Measurements from ENCODE around the gene GMFB. TPM values are rescaled to one million over a fixed set of nuclear protein-coding genes. Genes with fewer than 3 reads are reported as not detected.

GMFB gene
- polyA plus RNA-seq, 4 donors = 84.7 to 112 (median 99.9) TPM

DNA sequence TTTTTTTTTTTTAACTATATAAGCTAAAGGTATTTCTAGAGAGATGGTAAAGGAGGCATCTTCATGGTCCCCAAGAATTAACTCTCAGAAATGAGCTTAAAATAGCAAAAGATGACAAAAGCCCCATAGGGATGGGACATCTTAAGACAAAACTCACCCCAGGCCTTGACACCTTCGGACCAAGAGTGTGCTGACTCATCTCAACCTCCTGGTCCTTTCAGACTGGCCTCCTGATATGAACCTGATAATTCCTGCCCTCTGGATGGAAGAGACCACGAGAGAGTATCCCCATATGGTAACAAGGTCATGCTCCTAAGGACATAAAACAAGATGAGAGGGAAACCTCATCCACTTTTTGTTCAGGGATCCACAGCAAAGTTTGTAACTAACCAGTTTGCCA lies 8.4 kb upstream of the GMFB start:
- no peak for DNase-seq (ENCODE audit: low read depth in 4 of 4, low spot score in 3 of 4)

DNA sequence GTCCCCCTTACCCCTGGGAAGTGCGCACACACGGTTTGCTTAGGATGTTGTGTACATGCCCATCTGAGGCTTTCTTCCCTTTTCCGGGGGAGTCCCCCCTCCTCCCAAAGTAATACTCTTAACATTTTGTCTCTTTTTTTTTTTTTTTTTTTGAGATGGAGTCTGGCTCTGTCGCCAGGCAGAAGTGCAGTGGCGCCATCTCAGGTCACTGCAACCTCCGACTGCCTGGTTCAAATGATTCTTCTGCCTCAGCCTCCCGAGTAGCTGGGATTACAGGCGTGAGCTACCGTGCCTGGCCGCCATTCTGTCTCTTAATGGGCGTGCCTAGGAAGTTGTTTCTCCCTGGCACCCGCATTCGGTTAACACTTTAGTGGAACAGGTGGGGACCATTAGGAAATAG lies 4.5 kb upstream of the GMFB start:
- DNase-seq (ENCODE audit: low read depth in 4 of 4, low spot score in 3 of 4) = no peak

DNA sequence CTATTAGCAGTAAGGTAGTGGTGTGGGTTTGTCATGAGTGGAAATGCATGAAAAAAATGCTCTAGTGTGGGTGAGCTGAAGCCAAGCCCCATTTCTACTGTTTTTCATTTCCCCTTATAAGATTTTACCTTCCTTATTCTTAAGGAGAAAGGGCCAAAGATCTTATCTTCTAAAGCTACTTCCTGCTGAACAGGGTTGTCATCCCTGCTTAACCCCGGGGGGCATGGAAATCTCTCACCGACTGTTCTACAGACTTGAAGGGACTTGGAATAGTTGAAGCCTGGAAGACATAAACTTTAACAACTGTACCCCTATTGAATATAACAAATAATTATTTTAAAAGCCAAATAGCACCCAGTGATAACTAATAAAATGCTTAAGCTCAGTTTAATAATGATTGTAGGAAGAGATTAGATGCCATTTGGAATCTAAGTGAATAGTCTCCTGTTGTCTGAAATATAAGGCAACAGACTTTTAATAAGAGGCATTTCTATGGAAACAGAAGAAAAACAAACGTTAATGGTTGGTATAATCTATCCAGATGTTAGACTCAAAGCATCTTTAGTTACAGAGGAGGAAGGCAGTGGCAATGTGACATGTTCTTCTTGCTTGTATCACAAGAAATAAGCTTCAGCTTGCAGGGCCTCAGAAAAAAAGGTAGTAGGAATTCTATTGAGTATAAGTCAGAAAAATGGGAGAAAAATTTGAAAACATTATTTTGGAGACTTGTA lies 1.8 kb upstream of the GMFB start:
- DNase-seq (ENCODE audit: low read depth in 4 of 4, low spot score in 3 of 4) = no peak

DNA sequence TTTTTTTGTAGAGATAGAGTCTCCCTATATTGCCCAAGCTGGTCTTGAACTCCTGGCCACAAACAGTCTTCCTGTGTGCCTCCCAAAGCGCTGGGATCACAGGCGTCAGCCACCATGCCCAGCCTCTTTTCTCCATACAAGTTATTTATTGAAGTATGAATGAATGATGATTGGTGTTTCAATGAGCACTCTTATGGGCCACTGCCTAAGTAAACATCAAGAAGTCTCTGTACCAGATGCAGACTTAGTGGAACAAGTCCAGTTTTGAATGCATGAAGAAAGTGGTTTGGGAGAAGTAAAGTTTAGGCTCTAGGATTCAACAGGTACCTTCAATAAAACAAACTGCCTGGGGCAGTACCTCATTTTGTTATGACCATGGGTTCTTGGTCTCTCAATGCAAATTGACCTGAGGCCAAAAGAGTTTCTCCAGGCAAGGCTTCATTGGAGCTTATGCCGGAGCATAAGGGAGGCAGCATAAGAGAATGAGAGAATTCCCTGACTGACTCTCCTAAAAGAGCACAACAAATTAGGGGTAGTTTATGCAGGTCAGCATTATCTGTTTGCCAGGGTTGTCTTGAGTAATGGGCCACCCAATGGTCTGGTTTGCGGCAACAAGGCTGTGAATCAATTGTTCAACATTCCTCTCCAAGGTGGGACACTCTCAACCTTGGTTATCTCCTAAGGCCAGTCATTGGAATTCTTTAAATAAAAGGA lies 1.1 kb upstream of the GMFB start:
- DNase-seq (ENCODE audit: low read depth in 4 of 4, low spot score in 3 of 4) = no peak

DNA sequence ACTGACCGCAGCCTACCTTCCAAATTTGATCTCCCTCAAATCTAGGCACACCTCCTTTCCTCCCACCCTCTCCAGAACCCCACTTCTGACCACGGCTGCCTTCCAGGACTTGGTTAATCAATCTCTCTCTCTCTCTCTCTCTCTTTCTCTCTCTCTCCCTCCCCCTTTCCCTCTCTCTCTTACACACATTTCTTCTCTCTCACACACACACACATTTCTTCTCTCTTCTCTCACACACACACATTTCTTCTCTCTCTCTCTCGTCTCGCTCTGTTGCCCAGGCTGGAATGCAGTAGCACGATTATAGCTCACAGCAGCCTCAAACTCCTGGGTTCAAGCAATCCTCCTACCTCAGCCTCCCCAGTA lies 521 bp upstream of the GMFB start:
- DNase-seq (ENCODE audit: low read depth in 4 of 4, low spot score in 3 of 4) = no peak

DNA sequence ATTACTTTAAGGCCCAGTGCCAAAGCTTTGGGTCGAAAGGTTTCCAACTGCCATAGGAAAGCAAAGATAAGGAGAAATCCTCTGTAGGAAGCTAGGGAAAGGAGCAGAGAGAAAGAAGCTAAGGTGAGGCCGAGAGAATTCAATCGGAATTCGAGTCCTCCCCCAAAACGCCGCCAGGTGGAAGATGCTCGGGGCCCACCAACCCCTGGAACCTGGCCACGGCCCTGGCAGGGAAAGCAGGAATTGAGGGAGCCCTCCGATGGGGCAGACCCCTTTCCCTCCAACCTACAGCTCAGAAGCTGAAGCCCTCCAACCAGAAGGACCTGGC lies 498 bp downstream of the GMFB start:
- no peak for DNase-seq (ENCODE audit: low read depth in 4 of 4, low spot score in 3 of 4)

DNA sequence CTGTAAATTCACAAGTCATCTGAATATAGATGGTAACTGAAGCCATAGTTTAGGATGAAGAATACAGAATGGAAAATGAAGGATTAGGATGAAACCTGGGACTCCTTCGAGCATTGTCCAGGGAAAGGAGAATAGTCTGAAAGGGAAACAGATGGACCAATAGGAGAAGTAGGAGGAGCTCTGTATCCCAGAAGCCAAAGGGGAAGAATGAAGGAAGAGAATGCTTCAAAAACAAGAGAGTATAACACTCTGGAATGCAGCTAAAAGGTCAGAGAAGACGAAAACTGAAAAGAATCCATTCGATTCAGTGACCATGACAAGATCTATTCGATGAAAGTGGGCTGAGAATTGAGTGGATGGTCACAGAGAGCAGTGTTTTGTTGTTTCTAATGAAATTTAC lies 1.0 kb downstream of the GMFB start:
- DNase-seq (ENCODE audit: low read depth in 4 of 4, low spot score in 3 of 4) = no peak

DNA sequence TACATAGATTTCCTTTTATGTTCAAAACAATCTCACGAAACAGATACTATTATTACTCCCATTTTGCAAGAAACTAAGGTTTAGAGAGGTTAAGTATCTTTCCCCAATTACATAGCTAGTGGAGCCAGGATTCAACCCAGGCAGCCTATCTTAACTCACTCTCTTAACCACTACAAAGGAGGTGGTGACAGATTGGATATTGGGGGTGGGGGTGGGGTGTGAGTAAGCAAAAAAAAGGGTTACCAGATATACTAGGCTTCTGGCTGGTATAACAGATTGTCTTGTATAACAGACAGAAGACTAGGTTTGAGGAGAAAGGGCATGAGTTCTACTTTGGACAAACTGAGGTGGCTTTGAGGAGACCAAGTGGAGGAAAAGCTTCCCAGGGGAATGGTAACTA lies 2.1 kb downstream of the GMFB start:
- DNase-seq (ENCODE audit: low read depth in 4 of 4, low spot score in 3 of 4) = no peak

DNA sequence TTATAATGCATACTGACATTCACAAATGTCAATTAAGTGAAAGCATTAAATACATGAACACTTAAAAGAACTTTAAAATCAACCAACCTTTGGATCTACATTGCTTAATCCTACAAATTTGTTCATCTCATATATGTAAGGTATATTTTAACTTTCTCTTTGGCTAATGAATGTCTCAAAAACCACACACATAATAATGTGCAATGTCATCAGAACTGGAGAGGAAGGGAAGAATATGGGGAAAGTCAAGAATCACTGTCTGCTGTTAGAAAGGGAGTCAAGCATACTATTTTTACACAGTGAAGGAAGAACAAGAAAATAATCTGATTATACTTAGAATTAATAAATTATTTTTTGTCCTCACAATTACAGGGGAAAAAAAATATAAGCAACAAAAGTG lies 4.9 kb downstream of the GMFB start:
- no peak for DNase-seq (ENCODE audit: low read depth in 4 of 4, low spot score in 3 of 4)

DNA sequence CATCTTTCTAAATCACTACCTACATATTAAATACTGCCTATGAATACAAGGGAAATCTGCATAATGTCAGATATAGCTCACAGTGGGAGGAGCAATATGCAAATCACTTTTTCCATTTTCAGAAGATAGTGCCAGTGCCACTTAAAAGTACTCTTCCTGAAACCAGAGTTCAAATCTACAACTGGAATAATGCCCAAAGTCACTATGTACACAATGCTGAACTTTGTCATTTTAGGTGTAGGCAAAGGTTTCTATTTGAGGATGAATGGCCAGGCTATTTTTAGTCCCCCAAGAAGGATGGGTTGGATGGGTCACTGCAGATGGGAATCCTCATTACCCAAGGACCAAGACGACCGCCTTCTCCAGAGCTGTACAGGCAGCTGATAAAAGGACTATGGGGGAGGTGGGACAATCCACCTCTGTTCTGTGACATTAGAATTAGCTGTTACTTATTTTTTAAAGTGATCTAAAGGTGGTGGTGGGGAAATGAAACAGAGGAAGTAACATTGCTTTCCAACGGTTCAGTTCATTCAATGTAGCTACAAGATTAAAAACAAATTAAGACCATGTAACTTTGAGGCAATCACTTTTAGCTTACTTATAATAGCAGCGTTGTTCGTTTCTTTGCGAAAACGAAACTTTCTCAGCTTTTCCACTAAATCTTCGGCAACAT lies 5.6 kb downstream of the GMFB start:
- DNase-seq (ENCODE audit: low read depth in 4 of 4, low spot score in 3 of 4) = no peak

DNA sequence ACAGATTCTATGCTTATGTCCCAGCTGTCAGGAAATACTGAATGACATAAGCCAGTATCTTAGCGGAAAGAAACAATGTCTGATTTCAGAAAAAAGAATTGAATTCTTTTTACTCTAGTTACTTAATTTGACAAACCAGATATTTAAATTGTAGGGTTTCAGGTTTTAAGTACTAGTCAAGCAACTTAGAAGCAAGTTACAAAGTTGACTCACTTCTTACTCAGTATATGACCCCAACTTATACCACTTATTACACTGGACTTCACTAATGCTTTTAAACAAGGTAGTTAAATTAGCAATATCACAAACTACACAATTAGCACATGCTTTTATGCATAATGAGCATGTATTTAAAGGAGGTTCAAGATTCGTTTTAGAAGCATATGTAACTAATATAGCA lies 7.1 kb downstream of the GMFB start:
- no peak for DNase-seq (ENCODE audit: low read depth in 4 of 4, low spot score in 3 of 4)

DNA sequence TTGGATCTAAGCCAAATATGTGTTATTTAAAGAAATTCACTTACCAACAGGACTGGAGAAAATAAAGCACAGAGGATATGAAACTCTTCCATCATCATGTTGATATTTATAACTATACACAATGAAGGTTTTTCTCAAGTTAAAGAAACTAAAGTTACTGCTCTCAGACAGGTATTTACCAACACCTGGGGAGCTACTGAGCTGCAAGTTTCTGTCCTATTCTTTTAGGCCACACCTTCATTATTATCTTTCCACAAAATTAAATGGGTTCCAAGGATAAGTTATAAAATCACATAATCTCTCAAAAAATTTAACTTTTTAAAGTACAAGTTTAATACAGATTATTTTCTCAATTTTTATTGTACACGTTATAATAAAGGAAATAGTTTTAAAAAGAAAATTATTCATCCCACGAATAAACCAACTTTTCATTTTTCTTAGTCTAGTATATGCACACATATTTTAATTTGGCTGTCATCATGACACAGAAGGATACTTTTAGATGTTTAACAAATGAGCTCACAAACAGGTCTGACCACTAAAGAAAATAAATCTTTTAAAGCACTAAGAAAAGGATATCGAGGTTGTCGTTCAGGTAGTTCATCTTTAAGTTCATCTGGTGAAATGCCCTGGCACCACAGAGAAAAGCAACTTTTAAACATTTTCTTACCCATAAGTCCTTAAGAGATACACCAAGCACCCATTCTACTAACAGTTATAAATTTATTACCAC lies 7.8 kb downstream of the GMFB start:
- no peak for DNase-seq (ENCODE audit: low read depth in 4 of 4, low spot score in 3 of 4)

DNA sequence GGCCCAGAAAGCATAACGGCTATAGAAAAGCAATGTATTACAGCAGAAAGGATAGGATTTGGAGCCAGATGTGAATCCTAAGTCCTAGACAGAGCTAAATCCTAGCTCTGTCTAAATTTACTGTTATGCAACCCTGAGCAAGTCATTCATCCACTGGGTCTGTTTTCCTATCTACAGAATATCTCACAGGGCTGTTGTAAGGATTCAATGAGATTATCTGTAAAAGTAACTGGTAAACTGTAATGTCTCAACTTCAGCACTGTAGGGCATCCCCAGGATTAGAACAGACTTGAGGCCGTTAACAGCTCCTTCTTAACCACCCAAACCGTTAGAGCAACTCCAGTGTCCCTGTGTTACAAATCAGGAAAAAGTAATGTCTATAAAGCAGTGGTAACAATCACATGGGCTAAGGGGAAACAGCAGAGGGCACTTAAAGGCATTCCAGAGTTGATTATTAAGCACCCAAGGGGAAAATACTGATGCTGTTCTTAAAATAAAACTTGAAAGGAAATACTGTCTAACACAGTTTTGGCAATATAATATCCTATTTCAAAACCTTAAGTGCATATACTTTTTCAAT lies 10.1 kb downstream of the GMFB start:
- DNase-seq (ENCODE audit: low read depth in 4 of 4, low spot score in 3 of 4) = no peak

DNA sequence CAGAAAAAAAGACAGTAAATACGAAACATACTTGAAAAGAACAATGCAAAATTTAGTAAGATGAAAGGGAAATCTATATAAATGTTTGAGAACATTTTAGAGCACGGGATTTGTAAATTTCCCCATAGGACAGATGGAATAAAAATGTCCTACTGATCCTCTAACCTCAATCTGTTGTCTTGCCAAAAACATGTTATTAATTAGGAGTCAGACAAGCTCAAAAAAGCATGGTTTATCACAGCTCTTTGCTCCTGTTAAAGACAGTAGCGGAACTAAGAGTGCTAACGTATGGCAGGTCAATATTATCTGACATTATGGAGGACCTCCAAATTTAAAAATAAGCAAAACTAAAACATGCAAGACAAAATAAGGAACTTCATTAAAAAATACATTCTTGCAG lies 12.9 kb downstream of the GMFB start:
- no peak for DNase-seq (ENCODE audit: low read depth in 4 of 4, low spot score in 3 of 4)

DNA sequence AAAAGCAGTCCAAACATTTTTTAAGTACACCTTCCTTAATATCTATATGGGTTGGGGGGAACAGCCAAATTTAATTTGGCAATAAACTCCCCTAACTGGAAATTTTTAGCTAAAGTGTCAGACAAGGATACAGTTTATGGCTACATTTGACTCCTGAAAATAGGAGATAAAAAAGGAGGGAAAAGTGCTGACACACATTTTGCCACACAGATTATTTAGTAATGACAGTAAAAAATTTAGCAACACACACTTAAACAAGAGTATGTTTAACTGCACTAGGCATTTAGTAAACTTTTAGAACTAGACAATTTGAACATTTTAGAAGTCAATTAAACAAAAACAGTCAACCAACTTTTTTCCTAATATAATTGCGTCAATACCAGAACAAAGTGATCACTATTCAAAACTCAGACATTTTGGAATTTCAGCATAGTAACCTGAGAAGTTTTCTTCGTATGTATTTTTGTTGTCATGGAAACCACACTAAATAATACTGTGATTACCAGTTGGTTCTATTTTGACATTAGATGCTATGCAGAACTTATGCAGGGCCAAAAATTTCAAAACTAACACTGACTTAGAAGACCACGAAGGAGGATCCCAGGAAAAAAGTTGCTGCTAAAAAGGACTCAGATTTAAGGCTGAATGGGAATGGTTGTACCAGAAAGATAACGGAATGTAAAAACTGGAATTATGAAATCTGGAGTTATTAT lies 13.4 kb downstream of the GMFB start:
- DNase-seq (ENCODE audit: low read depth in 4 of 4, low spot score in 3 of 4) = no peak

DNA sequence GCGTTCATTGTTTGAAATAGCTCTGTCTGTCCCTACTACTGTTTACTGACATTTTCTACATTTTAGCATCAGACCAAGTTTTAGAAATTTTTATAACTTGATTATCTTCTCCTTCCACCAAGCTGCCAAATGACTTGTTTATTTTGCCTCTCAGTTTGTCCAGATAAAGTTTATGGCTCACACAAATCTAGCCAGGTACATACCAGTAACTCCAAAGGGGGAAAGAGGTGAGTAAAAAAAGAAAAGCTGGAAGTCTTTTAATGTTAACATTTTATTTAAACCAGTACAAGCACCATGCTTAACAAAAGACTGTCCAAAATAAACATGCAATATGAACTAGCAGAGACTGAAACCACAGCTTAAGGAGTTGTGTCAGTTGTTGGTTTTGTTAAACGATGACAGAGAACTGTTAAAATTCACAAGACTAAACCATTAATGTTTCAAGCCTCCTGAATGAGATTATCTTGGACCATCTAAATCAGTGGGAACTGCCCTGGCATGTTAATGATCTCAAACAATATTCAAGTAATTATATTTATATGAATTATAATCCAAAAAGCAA lies 14.5 kb downstream of the GMFB start:
- no peak for DNase-seq (ENCODE audit: low read depth in 4 of 4, low spot score in 3 of 4)

DNA sequence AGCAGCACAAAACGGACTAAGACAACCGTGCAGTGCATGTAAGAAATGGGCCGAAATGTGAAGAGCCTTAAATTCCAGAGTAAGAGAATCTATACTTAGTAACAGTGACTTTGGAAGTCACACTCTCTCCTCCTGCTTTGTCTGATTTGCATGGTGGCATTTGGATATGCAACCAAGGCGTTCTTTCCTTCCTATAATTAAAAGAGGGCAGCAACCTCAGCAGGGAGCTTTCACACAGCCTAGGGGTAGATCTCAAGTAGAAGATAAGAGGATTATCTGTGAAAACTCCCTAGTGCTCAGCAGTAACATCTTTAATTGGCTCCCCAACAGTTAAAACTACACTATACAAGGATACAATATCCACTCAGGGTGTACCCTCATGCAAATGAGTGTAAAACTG lies 16.5 kb downstream of the GMFB start:
- DNase-seq (ENCODE audit: low read depth in 4 of 4, low spot score in 3 of 4) = no peak

DNA sequence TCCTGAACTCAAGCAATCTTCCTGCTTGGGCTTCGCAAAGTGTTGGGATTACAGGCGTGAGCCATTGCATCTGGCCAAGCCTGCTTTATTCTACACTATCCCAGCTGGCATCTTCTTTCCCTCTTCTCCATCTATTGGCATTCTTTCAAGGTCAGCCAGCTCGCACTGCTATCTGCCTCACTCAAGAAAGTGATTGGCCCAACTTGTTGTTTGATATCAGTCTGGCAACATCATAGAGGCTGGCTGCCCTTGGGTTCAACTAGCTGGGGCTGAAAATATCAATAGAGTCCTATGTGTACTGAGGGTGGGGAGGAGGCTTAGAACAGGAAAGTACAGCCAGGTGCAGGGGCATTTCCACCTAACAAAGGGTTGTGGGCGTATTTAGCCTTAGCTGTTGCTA lies 17.1 kb downstream of the GMFB start:
- no peak for DNase-seq (ENCODE audit: low read depth in 4 of 4, low spot score in 3 of 4)

DNA sequence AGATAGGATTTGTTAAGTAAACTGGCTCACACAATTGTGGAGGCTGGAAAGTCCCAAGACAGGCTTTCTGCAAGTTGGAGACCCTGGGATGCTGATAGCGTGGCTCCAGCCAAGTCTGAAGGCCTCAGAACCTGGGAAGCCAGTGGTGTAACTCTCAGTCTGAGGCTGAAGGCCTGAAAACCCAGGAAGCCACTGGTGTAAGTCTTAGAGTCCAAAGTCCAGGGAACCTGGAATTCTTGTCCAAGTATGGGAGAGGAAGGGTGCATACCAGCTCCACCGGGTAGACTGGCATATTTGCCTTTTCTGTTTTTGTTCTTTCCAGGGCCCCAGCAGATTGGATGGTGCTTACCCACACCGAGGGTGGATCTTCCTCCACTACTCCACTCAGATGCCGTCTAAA lies 18.1 kb downstream of the GMFB start:
- no peak for DNase-seq (ENCODE audit: low read depth in 4 of 4, low spot score in 3 of 4)

DNA sequence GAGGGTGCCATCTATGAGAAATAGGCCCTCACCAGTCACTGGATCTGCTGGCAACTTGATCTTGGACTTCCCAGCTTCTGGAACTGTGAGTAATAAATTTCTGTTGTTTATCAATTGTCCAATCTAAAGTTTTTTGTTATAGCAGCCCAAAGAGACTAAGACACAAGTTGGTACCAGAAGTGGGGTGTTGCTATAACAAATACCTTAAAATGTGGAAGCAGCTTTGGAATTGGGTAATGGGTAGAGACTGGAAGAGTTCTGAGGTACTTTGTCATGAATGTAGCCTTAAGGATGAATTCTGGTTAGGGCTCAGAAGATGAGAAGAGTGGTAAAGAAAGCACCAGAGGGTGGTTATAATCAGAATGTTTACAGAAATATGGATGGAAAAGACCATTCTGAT lies 21.5 kb downstream of the GMFB start:
- no peak for DNase-seq (ENCODE audit: low read depth in 4 of 4, low spot score in 3 of 4)
